Measurements from ENCODE around the gene G3BP1. TPM values are rescaled to one million over a fixed set of nuclear protein-coding genes. Genes with fewer than 3 reads are reported as not detected.

The G3BP1 gene
- total and polyA plus RNA-seq, 4 donors, result 26.9 to 144 (median 62.7) TPM

GRCh38 chr5:151735646-151736045, 36.1 kb upstream of the G3BP1 start:
- 100% methylated on average over 1 of the region's 1 CpG for WGBS
- no peak overlapping the region for H3K9ac ChIP-seq (ENCODE audit: low read depth in 1 of 2, low read length in 2 of 2)
- no peak for TF ChIP-seq HNF4G (IDR thresholded peaks at IDR 0.05)
- TF ChIP-seq, protein P1, sequence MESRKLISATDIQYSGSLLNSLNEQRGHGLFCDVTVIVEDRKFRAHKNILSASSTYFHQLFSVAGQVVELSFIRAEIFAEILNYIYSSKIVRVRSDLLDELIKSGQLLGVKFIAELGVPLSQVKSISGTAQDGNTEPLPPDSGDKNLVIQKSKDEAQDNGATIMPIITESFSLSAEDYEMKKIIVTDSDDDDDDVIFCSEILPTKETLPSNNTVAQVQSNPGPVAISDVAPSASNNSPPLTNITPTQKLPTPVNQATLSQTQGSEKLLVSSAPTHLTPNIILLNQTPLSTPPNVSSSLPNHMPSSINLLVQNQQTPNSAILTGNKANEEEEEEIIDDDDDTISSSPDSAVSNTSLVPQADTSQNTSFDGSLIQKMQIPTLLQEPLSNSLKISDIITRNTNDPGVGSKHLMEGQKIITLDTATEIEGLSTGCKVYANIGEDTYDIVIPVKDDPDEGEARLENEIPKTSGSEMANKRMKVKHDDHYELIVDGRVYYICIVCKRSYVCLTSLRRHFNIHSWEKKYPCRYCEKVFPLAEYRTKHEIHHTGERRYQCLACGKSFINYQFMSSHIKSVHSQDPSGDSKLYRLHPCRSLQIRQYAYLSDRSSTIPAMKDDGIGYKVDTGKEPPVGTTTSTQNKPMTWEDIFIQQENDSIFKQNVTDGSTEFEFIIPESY (IDR thresholded peaks at IDR 0.05), result no peak
- no peak for TF ChIP-seq CTCF (IDR thresholded peaks at IDR 0.05; ENCODE audit: low read depth, low read length, missing input control)
- no peak for TF ChIP-seq FOXA2 (IDR thresholded peaks at IDR 0.05)
- no peak for TF ChIP-seq SP1 (IDR thresholded peaks at IDR 0.05)
- no peak for TF ChIP-seq MAX (IDR thresholded peaks at IDR 0.05)
- no peak for TF ChIP-seq HNF4A (conservative IDR thresholded peaks at IDR 0.05)
- no peak for TF ChIP-seq RAD21 (IDR thresholded peaks at IDR 0.05)
- no peak for TF ChIP-seq RXRA (IDR thresholded peaks at IDR 0.05)
- TF ChIP-seq NR2F2 (IDR thresholded peaks at IDR 0.05), result no peak
- no peak overlapping the region for H3K27ac ChIP-seq (ENCODE audit: low read depth in 1 of 2, low read length in 2 of 2)
- peaks cover 0 to 4% (median 1%) of the 10 kb centered on the region in 4 donors for H3K36me3 ChIP-seq (ENCODE audit: control insufficient read depth in 4 of 4, insufficient read depth in 3 of 4, low read depth in 1 of 4, low read length in 3 of 4)
- H3K4me1 ChIP-seq (ENCODE audit: control insufficient read depth in 4 of 4, insufficient read depth in 4 of 4, low read length in 3 of 4), result peaks cover 0 to 4% (median 0%) of the 10 kb centered on the region in 4 donors
- no peak for DNase-seq (ENCODE audit: low spot score)
- no peak overlapping the region for H3K4me3 ChIP-seq (ENCODE audit: low read depth in 1 of 3, low read length in 3 of 3)
- no peaks in the 10 kb centered on the region for H3K27me3 ChIP-seq (ENCODE audit: control insufficient read depth in 4 of 4, insufficient read depth in 4 of 4, low read length in 3 of 4)
- H3K9me3 ChIP-seq (ENCODE audit: control insufficient read depth in 4 of 4, low read length in 3 of 4), result no peaks in the 10 kb centered on the region

GRCh38 chr5:151737431-151737830, 34.3 kb upstream of the G3BP1 start:
- peaks cover 0 to 4% (median 1%) of the 10 kb centered on the region in 4 donors for H3K36me3 ChIP-seq (ENCODE audit: control insufficient read depth in 4 of 4, insufficient read depth in 3 of 4, low read depth in 1 of 4, low read length in 3 of 4)
- H3K27ac ChIP-seq (ENCODE audit: low read depth in 1 of 2, low read length in 2 of 2), result no peak overlapping the region
- H3K27me3 ChIP-seq (ENCODE audit: control insufficient read depth in 4 of 4, insufficient read depth in 4 of 4, low read length in 3 of 4), result no peaks in the 10 kb centered on the region
- H3K9ac ChIP-seq (ENCODE audit: low read depth in 1 of 2, low read length in 2 of 2), result no peak overlapping the region
- peaks cover 0 to 4% (median 0%) of the 10 kb centered on the region in 4 donors for H3K4me1 ChIP-seq (ENCODE audit: control insufficient read depth in 4 of 4, insufficient read depth in 4 of 4, low read length in 3 of 4)
- TF ChIP-seq GABPA (IDR thresholded peaks at IDR 0.05 in 1 of 2, conservative IDR thresholded peaks at IDR 0.05 in 1 of 2), result no peak
- TF ChIP-seq REST (IDR thresholded peaks at IDR 0.05), result no peak
- TF ChIP-seq FOXA2 (IDR thresholded peaks at IDR 0.05), result no peak
- no peak for TF ChIP-seq CTCF (IDR thresholded peaks at IDR 0.05; ENCODE audit: low read depth, low read length, missing input control)
- TF ChIP-seq RAD21 (IDR thresholded peaks at IDR 0.05), result no peak
- TF ChIP-seq RXRA (IDR thresholded peaks at IDR 0.05), result no peak
- TF ChIP-seq ATF3 (IDR thresholded peaks at IDR 0.05), result no peak
- TF ChIP-seq, protein P1 (IDR thresholded peaks at IDR 0.05), result no peak
- no peak for TF ChIP-seq SP1 (IDR thresholded peaks at IDR 0.05)
- TF ChIP-seq MAX (IDR thresholded peaks at IDR 0.05), result no peak
- no peak for TF ChIP-seq EGR1 (IDR thresholded peaks at IDR 0.05; ENCODE audit: low read depth in 2 of 2)
- no peak for TF ChIP-seq TAF1 (conservative IDR thresholded peaks at IDR 0.05)
- TF ChIP-seq YY1 (IDR thresholded peaks at IDR 0.05), result no peak
- no peaks in the 10 kb centered on the region for H3K9me3 ChIP-seq (ENCODE audit: control insufficient read depth in 4 of 4, low read length in 3 of 4)
- WGBS, result 90% methylated on average over 3 of the region's 3 CpGs
- no peak for DNase-seq (ENCODE audit: low spot score)
- H3K4me3 ChIP-seq (ENCODE audit: low read depth in 1 of 3, low read length in 3 of 3), result no peak overlapping the region
